Non-pigmented ciliary epithelial cell (primary cell): ENCODE results near the gene ADGRV1.
A peak's percentile ranks its signal among the peaks of the same experiment; 100 is the strongest.

ENCODE experiments used
- DNase-seq: peaks from one replicate; pipeline ENCODE4 v3.0.0-alpha.2; 2010; ENCODE audit warnings: low read depth

The ADGRV1 gene

GRCh38 chr5:91207248-91207647 is 648.7 kb downstream of the ADGRV1 start:
- no peak for DNase-seq

GRCh38 chr5:91211997-91212713 is 653.6 kb downstream of the ADGRV1 start:
- DNase-seq, result no peak

DNA sequence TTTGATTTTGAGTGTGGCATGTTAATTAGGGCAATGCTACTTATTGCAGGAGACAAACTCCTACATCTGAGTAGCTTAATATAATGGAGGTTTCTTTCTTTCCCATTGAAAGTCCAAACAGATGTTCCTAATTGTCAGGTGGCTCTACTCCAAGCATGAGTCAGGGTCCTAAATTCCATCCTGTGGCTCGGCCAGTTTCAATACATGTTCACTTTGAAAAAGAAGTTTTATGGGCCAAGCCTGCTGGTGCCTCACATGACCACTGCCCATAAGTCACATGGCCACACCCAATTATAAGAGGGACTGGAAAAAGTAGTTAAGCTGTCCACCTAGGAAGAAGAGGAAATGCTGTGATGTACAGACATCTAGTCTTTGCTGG is 654.1 kb downstream of the ADGRV1 start:
- peak; percentile 46 for DNase-seq
